Pulmonary artery endothelial cell (primary cell): ENCODE results near the gene AQP5. TPM values are rescaled to one million over a fixed set of nuclear protein-coding genes. Genes with fewer than 3 reads are reported as not detected.
"Not testable (repeated sequence)": the region's sequence is repeated elsewhere in the genome, so short reads cannot be mapped to it uniquely, and the experiment has no call there.

Experiments
- DNase-seq: peaks from one replicate; pipeline ENCODE4 v3.0.0-alpha.2; 2011; ENCODE audit warnings: low read depth, low spot score
- total RNA-seq: library from RNA; depleted of rRNA; stranded (reverse); fragments of >200 nt; gene quantifications from 2 replicates; pipeline ENCODE4 v1.2.3, GENCODE V29; 2014

The AQP5 gene
- total RNA-seq, 1 donor from 2014 or later = 0.07 TPM

- no peak for DNase-seq
Observed at GRCh38 chr12:49980501-49981349, 19.1 kb downstream of the AQP5 start.

- DNase-seq = no peak
Observed at GRCh38 chr12:49982246-49983087, 20.8 kb downstream of the AQP5 start.

- DNase-seq = peak; percentile 69
Observed at GRCh38 chr12:49983892-49984291, 22.2 kb downstream of the AQP5 start.

GRCh38 chr12:49984476-49985359, 23.0 kb downstream of the AQP5 start:
- no peak for DNase-seq

GRCh38 chr12:49985981-49986380, 24.3 kb downstream of the AQP5 start:
- no peak for DNase-seq

- not testable (repeated sequence) for DNase-seq
Observed at GRCh38 chr12:49986476-49986875, 24.8 kb downstream of the AQP5 start.

- no peak for DNase-seq
Observed at GRCh38 chr12:49987625-49988303, 26.1 kb downstream of the AQP5 start.

- not testable (repeated sequence) for DNase-seq
Observed at GRCh38 chr12:49989400-49989799, 27.7 kb downstream of the AQP5 start.

GRCh38 chr12:49990273-49990672, 28.6 kb downstream of the AQP5 start:
- DNase-seq = no peak

- DNase-seq = no peak
Observed at GRCh38 chr12:49998453-49998852, 36.8 kb downstream of the AQP5 start.

- no peak for DNase-seq
Observed at GRCh38 chr12:50003595-50003994, 41.9 kb downstream of the AQP5 start.

- DNase-seq = no peak
Observed at GRCh38 chr12:50004696-50005095, 43.0 kb downstream of the AQP5 start.

- no peak for DNase-seq
Observed at GRCh38 chr12:50005175-50005574, 43.5 kb downstream of the AQP5 start.

GRCh38 chr12:50006280-50006679, 44.6 kb downstream of the AQP5 start:
- DNase-seq = no peak

- DNase-seq = no peak
Observed at GRCh38 chr12:50006754-50007442, 45.2 kb downstream of the AQP5 start.

- no peak for DNase-seq
Observed at GRCh38 chr12:50013361-50014147, 51.9 kb downstream of the AQP5 start.

GRCh38 chr12:50014342-50014741, 52.7 kb downstream of the AQP5 start:
- DNase-seq = no peak
